HCT116 (cell line): ENCODE data around the gene PRRT1.
"Not testable (repeated sequence)": the region's sequence is repeated elsewhere in the genome, so short reads cannot be mapped to it uniquely, and the experiment has no call there.

Experiments used
- CTCF ChIP-seq, 3 experiments: fragments of 200-600 bp in 1 of 3; sonication (generic) in 1 of 3; IDR thresholded peaks in 2 of 3; conservative IDR thresholded peaks in 1 of 3; 2 replicates each; pipeline ENCODE4 v1.5.1; 2012 to 2017; ENCODE audit warnings: low read depth in 2 of 3, low read length in 2 of 3, antibody characterized with exemption in 1 of 3, borderline replicate concordance in 1 of 3, control low read depth in 1 of 3, mild to moderate bottlenecking in 1 of 3, mixed read lengths in 1 of 3, mixed run types in 1 of 3, moderate library complexity in 1 of 3; ENCODE audit not compliant: insufficient read depth in 1 of 3
- EZH2 ChIP-seq: fragments of 200-600 bp; sonication (generic); IDR thresholded peaks from 2 replicates; pipeline ENCODE4 v1.6.1; 2017; ENCODE audit warnings: antibody characterized with exemption, mixed run types
- POLR2AphosphoS5 ChIP-seq: IDR thresholded peaks from 2 replicates; pipeline ENCODE4 v1.6.1; 2011; ENCODE audit warnings: mild to moderate bottlenecking, low read depth, low read length, moderate library complexity
- REST ChIP-seq: IDR thresholded peaks from 2 replicates; pipeline ENCODE4 v1.6.1; 2012; ENCODE audit warnings: low read depth
- SRF ChIP-seq: IDR thresholded peaks from 2 replicates; pipeline ENCODE4 v1.6.1; 2012; ENCODE audit warnings: low read depth
- ZFX ChIP-seq: fragments of 450-650 bp; IDR thresholded peaks from 2 replicates; pipeline ENCODE4 v1.6.1; 2017
- ZNF274 ChIP-seq: fragments of 200-500 bp; sonication (Bioruptor generic); IDR thresholded peaks from 2 replicates; pipeline ENCODE4 v1.6.1; 2014; ENCODE audit warnings: mild to moderate bottlenecking, low read depth, low read length, inconsistent platforms

DNA sequence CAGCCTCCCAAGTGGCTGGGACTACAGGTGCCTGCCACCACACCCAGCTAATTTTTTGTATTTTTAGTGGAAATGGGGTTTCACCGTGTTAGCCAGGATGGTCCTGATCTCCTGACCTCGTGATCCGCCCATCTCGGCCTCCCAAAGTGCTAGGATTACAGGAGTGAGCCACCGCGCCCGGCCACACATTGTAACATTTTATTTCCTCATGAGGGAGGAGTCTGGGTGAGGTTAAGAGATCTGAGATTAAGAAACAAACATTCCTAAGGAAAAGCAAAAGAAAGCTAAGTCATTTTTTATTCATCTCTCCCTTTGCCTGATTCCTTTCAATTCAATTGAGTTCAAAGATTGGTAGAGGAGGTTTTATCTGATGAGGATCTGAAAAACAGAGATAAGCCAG, 7.5 kb downstream of the PRRT1 start:
- TF ChIP-seq CTCF (IDR thresholded peaks at IDR 0.05 in 2 of 3, conservative IDR thresholded peaks at IDR 0.05 in 1 of 3; ENCODE audit: borderline replicate concordance in 1 of 3, insufficient read depth in 1 of 3, low read depth in 2 of 3, low read length in 2 of 3); ZNF274; SRF; REST; ZFX; POLR2AphosphoS5; EZH2: not testable (repeated sequence)
